Measurements from ENCODE around the gene KIDINS220.

DNA sequence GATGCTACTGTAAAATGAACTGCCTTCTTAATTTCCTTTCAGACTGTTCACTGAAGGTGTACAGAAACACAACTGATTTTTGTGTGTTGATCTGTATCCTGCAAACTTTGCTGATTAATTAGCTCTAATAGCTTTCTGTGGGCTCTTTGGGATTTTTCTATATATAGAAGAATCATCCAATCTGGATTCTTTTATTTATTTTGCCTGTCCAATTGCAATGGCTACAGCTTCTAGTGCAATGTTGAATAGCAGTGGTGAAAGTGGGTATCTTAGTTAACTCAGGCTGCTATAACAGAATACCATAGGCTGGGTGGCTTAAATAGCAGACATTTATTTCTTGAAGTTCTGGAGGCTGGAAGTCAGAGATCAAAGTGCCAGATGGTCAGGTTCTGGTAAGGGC, 81.2 kb downstream of the KIDINS220 start:
- no peak for TF ChIP-seq FOS (IDR thresholded peaks at IDR 0.05; ENCODE audit: extremely low read depth, insufficient read length)
- no peak for TF ChIP-seq HDAC2 (IDR thresholded peaks at IDR 0.05)
- TF ChIP-seq, protein P1, sequence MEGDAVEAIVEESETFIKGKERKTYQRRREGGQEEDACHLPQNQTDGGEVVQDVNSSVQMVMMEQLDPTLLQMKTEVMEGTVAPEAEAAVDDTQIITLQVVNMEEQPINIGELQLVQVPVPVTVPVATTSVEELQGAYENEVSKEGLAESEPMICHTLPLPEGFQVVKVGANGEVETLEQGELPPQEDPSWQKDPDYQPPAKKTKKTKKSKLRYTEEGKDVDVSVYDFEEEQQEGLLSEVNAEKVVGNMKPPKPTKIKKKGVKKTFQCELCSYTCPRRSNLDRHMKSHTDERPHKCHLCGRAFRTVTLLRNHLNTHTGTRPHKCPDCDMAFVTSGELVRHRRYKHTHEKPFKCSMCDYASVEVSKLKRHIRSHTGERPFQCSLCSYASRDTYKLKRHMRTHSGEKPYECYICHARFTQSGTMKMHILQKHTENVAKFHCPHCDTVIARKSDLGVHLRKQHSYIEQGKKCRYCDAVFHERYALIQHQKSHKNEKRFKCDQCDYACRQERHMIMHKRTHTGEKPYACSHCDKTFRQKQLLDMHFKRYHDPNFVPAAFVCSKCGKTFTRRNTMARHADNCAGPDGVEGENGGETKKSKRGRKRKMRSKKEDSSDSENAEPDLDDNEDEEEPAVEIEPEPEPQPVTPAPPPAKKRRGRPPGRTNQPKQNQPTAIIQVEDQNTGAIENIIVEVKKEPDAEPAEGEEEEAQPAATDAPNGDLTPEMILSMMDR (IDR thresholded peaks at IDR 0.05 in 2 of 3, conservative IDR thresholded peaks at IDR 0.05 in 1 of 3; ENCODE audit: insufficient read depth in 2 of 3, low read depth in 1 of 3, low read length in 3 of 3), result no peak
- no peak for TF ChIP-seq RREB1 (CRISPR knock-in tag; IDR thresholded peaks at IDR 0.05)
- TF ChIP-seq ZNF586 (CRISPR knock-in tag; conservative IDR thresholded peaks at IDR 0.05), result no peak
- no peak for TF ChIP-seq ZNF780A (CRISPR knock-in tag; IDR thresholded peaks at IDR 0.05)
- TF ChIP-seq EP300 (IDR thresholded peaks at IDR 0.05; ENCODE audit: low read length), result no peak

All from K562 (cell line).